NOMO-1 (cell line): ENCODE results near the gene PKP1.

Source experiments
- DNase-seq, 2 experiments: peaks; one replicate each; lab custom pipeline; 2025; ENCODE audit not compliant: unreplicated experiment in 2 of 2; lab: John Stamatoyannopoulos, UW

The PKP1 gene

GRCh38 chr1:201361652-201362504 lies 78.6 kb downstream of the PKP1 start:
- DNase-seq = peak in 1 of 2 experiments; percentile 9

DNA sequence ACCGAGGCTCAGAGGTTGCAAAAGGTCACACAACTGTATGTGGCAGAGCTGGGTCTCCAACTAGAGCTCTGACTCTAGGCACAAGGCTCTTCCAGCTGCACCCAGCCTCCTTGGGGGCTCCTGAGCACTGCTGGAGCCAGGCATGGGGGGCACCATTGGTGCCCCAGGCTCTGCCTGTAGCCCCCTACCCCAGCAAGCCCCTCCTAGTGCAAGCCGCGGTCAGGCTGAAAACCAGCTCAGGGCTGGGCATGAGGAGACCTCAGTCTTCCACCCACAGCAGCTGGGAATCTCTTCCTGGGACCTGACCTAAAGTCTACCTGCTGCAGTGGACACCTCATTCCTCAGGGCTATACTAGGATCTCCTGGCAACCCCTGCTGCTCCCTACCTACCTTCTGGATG lies 79.6 kb downstream of the PKP1 start:
- DNase-seq = no peak

DNA sequence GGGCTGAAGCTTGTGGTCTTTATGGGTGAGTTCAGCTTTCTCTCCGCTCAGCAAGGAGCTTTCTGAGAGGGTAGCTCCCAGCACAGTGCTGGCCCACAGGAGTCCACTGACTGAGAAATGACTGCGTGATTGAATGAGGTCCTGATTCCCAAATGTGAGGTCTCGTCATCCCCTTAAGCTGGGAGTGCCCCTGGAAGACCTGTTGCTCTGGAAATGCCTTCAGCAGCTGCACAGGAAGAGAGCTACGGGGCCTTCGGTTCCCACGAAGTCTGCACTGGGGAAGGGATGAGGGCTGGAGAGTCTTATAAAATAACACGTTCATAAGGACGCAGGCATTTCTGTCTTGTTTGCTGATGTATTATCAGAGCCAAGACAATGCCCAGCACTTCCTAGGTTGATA lies 80.2 kb downstream of the PKP1 start:
- DNase-seq = no peak

DNA sequence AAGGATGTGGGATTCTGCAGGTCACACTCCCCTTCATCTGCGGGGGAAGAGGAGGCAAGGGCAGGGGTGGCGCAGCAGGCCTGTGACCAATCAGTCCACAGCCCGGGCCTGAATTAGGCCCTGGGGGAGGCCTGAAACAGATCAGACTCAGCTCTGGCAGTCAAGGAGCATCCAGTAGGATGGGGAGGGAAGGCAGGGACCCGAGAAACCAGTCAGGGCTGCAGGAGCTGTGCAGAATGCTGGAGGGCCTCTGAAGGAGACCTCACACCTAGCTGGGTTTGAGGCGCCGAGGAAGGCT lies 81.5 kb downstream of the PKP1 start:
- no peak for DNase-seq

GRCh38 chr1:201365251-201365650 lies 81.9 kb downstream of the PKP1 start:
- DNase-seq = no peak

GRCh38 chr1:201366696-201367095 lies 83.4 kb downstream of the PKP1 start:
- no peak for DNase-seq

GRCh38 chr1:201369209-201369608 lies 85.9 kb downstream of the PKP1 start:
- DNase-seq = no peak

- DNase-seq = no peak
These were observed 87.2 kb downstream of the PKP1 start for GRCh38 chr1:201370500-201370899.

DNA sequence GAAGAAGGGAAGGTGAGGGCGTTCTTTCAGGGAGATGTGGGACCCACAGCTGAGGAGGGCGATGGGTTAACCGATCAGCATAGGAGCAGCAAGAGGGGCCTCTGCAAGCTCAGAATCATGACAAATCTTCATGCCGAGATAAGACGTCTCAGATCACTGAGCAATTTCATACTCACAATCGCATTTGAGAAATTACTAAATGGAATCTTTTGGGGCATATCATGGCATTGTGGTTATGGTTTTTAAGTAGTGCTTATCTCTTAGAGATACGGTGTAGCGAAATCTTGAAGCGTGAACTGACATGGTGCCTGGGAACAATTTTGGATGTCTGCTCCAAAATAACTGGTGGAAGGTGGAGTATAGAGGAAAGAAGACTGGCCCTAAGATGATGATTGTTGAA lies 88.0 kb downstream of the PKP1 start:
- no peak for DNase-seq

DNA sequence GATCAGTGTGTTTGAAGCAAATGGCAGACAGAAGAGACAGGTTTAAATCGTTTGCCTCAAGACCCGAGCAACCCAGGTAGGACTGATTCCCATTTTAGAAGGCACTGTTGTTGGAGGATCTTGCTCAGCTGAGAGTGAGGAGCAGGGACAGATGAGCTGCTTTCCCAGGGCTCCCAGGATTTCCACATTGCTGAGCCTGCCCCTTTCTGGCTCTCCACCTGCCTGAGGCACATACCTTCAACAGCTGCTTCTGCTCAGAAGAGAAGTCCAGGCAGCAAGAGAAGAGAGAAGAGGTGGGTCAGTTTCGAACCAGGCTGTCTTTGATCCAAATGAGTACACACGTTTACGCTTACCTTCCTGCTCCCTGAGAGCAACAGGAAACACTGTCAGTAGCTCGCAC lies 88.5 kb downstream of the PKP1 start:
- no peak for DNase-seq

DNA sequence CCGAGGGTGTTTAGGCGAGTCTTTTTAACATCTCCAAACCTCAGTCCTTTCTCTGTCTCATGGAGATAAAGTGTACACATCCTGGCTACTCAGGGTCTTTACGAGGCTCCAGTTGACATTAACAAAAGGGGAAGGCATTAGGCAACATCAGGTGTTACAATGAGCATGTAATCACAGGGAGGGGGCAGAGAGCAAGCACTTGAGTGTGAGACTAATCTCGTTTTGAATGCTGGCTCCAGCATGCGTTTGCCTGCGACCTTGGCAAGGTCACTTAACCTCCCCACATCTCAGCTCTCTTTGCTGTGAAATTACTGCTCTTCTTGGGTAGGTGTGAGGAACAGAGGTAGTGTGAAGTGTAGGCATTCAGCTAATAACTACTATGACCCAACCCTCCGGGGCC lies 91.1 kb downstream of the PKP1 start:
- DNase-seq = no peak

- no peak for DNase-seq
These were observed 91.9 kb downstream of the PKP1 start for GRCh38 chr1:201375169-201375568.

DNA sequence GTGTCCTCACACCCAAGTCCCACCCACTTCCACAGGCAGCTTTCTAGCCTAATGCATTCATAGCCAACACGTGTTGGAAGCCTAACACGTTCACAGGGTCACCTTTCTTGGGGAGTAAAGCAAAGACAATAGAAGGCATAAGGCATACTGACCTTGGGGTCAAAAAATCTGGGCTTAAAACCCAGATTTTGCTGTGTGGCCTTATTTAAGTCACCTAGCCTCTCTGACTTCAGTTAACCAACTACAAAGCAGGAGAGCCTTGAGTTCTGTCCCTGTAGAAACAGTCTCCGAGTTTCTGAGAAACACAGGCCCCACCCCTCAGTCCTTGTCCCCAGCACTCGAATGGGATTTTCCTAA lies 92.8 kb downstream of the PKP1 start:
- DNase-seq = no peak

DNA sequence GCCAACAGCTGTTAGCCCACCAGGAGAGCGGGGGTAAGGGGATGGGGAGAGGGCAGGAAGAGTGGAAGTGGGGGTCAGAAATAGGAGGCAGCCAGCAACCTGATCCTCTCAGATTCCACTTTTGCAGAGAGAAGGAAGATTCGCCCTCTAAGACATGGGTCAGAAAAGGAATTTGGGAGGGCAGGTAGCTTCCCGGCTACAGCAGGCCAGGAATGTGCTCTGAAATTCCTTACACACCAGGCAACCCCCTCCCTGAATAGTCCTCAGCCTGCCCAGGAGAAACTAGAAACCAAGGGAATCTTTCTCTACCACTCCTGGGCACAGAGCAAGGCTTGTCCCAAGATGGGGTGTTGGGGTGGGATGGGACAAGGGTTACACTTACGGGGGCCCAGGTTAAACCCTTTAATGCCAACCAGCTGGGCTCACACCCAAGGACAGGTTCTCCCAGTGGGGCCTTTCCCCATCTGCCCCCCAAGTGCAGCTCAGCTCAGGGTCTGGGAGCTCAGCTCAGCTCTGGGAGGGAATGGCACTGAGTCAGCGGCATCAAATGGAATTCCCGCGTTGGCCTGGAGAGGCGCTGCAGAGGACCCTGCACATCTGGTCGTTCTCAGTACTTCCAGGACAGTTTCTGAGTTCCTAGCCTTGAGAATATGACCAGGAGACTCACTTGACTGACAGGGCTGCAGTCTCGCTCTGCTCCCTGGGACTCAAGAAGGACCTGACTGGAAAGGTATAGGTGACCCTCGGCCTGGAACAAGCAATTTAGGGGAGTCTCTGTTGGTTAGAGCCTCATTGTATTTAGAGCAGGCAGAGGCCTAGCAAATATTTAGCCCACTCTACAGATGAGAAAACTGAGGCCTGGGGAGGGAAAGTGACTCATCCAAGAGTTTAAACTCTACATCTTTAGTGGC lies 93.4 kb downstream of the PKP1 start:
- DNase-seq = peak in 1 of 2 experiments; percentile 13

DNA sequence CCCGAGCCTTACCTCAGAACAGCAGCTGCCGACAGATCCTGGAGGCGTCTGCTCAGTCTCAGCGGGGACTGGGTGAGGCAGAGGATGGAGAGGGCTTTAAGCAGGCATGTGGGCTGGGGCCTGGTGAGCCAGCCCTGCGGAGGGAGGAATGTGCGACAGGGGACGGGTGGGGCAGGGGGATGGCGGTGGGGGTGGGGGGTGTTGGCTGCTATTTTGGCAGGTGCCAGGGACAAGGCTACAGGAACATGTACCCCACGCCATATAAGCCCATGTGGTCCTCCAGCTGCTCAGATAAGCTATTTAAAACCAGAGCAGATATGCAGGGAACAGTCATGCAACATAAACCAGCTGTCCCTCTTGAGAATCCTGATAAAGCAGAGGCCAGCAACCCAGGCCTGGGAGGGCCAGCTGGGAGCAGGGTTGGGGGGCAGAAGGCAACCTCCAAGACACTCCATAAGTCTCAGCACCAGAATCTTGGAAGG lies 94.3 kb downstream of the PKP1 start, which contains the start of gene TNNT2:
Gene TNNT2, minus strand, starts transcription at position 70 of the 482 bp plus-strand sequence. CDS start 4,426 bp downstream, outside the sequence.
- no peak for DNase-seq

DNA sequence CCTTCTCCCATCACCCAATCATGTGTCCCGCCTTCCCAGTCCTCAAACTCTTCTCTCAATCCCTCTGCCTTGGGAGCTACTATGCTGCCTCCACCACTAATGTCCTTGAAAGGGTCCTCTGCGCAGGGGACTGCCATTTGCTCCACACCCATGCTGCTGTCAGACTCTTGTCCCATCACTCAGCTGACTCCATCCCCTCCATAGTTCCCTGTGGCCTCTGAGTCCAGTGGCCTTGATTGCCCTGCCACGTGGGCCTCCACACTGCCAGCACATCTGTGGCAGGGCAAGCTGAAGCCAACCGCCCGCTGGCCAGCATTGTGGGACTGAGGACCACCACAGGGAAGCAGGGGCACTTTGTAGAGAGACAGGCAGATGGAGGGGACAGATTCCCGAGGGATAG lies 95.5 kb downstream of the PKP1 start:
- DNase-seq = no peak

- no peak for DNase-seq
These were observed 96.5 kb downstream of the PKP1 start for GRCh38 chr1:201379733-201380242.

- DNase-seq = no peak
These were observed 97.8 kb downstream of the PKP1 start for GRCh38 chr1:201381130-201381529.
